GM20000 (cell line): ENCODE results near the gene KRT2.

Experiments
- DNase-seq: peaks from one replicate; pipeline ENCODE4 v3.0.0; 2012; ENCODE audit warnings: low spot score
- TF ChIP-seq, protein P1 (sequence below): IDR thresholded peaks from 2 replicates; pipeline ENCODE4 v1.5.1; 2012; ENCODE audit warnings: mild to moderate bottlenecking, control low read depth; ENCODE audit errors: extremely low read depth, missing control alignments

Gene KRT2

GRCh38 chr12:52658196-52658595, 6.2 kb upstream of the KRT2 start:
- TF ChIP-seq, protein P1, sequence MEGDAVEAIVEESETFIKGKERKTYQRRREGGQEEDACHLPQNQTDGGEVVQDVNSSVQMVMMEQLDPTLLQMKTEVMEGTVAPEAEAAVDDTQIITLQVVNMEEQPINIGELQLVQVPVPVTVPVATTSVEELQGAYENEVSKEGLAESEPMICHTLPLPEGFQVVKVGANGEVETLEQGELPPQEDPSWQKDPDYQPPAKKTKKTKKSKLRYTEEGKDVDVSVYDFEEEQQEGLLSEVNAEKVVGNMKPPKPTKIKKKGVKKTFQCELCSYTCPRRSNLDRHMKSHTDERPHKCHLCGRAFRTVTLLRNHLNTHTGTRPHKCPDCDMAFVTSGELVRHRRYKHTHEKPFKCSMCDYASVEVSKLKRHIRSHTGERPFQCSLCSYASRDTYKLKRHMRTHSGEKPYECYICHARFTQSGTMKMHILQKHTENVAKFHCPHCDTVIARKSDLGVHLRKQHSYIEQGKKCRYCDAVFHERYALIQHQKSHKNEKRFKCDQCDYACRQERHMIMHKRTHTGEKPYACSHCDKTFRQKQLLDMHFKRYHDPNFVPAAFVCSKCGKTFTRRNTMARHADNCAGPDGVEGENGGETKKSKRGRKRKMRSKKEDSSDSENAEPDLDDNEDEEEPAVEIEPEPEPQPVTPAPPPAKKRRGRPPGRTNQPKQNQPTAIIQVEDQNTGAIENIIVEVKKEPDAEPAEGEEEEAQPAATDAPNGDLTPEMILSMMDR, result no peak
- no peak for DNase-seq

DNA sequence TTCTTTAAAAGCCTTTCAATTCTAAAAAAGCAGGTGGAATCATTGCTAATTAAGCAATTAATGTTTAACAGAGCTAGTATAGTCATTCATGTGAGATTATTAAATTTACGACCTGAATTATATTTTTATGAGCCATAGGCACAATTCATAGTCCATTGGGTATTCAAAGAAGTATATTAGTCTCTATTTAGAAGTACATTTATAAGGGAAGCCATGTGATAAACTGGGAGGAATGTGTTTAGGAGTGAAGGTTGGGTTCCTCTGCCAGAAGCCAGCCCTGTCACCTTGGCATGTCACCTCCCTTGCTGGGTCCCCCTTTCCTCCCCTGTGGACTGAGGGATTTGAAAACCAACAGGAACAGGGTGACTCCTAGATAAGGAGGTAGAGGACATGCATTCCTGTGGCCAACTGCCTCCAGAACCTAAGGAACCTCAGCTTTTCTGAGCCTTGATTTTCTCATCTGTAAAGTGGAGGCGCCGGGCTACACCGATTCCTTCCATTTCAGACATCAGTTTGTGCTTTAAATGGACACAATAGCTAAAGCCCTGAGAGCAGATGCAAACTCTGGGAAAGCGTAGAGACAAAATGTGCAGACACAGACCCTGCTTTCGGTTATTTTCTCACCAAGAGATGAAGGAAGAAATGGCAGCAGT, 5.4 kb upstream of the KRT2 start:
- TF ChIP-seq, protein P1, result no peak
- no peak for DNase-seq

DNA sequence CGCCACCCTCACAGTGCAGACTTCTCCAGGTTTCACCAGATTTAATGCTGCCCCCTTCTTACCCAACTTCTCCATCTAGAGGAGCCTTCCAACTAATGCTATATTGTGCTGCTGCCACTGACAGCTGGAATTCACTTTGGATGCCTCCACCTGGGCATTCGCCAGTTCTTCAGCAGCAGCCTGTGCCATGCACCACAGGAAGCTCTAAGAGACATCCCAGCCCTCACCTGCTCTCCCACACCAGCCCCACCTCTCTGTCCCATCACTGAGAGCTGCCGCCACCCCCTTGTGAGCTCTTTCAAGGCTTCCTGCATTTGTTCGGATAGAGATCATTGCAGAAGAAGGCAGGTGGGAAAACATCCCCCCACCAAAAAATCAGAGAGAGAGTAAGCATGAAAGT, 4.6 kb upstream of the KRT2 start:
- TF ChIP-seq, protein P1, result no peak
- DNase-seq, result no peak

- TF ChIP-seq, protein P1, result no peak
- no peak for DNase-seq
Measured at GRCh38 chr12:52655720-52656124, 3.7 kb upstream of the KRT2 start.

- TF ChIP-seq, protein P1, result no peak
- DNase-seq, result no peak
Measured at GRCh38 chr12:52655251-52655650, 3.2 kb upstream of the KRT2 start.

DNA sequence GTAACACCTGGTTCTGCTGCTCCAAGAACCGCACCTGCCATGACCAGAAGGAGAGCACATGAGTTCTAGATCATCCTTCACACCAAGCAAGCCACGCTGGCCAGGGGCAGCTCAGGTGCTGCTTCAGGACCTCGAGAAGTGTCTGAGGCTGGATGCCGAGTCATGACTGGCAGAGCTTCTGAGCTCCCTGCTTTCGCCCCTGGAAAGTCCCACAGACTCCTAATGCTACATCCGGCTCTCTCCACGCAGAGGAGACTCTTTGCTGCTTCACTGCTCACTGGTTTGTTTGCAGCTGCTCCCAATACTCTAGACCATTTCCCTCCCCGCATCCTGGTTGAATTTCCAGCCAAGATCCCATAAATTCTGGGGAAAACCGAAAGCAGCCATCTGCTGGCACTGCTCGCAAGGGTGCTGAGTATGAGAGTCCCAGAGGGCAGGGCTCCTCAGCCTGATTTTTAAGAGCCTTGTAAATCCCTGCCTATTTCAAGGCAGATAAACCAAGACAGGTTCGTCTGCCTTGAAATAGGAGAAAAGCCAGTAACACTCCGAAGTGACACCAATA, 1.4 kb downstream of the KRT2 start:
- DNase-seq, result no peak

GRCh38 chr12:52649066-52649465, 2.9 kb downstream of the KRT2 start:
- no peak for DNase-seq
- TF ChIP-seq, protein P1, result no peak

More for the DNA sequence above, 1.4 kb downstream of the KRT2 start:
- TF ChIP-seq, protein P1, result no peak
